Measurements from ENCODE around the gene BDKRB2. TPM values are rescaled to one million over a fixed set of nuclear protein-coding genes. Genes with fewer than 3 reads are reported as not detected.

The BDKRB2 gene
- total and polyA plus RNA-seq, 2 of the 4 experiments (the other 2 are of a cell fraction) = 60.9 to 73.1 TPM

DNA sequence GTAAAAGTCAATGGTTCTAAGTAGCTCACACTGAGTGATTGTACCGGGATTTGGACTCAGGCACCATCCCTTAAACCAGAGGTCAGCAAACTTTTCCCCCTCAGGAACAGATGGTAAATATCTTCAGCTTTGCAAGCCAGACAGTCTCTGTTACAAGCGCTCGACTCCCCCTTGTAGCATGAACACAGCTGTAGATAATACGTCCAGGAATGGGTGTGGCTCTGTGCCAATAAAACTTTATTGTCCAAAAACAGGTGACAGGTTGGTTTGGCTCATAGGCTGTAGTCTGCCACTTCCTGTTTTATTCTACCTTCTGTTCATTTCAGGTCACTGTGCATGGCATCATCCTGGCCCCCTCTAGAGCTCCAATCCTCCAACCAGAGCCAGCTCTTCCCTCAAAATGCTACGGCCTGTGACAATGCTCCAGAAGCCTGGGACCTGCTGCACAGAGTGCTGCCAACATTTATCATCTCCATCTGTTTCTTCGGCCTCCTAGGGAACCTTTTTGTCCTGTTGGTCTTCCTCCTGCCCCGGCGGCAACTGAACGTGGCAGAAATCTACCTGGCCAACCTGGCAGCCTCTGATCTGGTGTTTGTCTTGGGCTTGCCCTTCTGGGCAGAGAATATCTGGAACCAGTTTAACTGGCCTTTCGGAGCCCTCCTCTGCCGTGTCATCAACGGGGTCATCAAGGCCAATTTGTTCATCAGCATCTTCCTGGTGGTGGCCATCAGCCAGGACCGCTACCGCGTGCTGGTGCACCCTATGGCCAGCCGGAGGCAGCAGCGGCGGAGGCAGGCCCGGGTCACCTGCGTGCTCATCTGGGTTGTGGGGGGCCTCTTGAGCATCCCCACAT lies 58.9 kb downstream of the BDKRB2 start:
- Histone ChIP-seq H3K27me3 (ENCODE audit: control insufficient read depth, insufficient read depth, low read length) (no peaks in the 10 kb centered on the region), H3K36me3 (ENCODE audit: control insufficient read depth, insufficient read depth, low read length) (peaks cover 63% of the 10 kb centered on the region), H3K9me1 (ENCODE audit: insufficient read depth, low read length) (peaks cover 30% of the 10 kb centered on the region), H3K18ac (ENCODE audit: low read depth, low read length) (peak overlapping the region; percentile 36; the same call in 1 of the 2 replicates), H2AK9ac (replicated peaks; ENCODE audit: low read depth, low read length, poor library complexity) (no peak overlapping the region), H3K4me2 (ENCODE audit: low read depth, low read length) (no peak overlapping the region), H3K79me1 (ENCODE audit: low read depth in 1 of 2, low read length in 2 of 2) (peaks cover 32 to 89% of the 10 kb centered on the region in 2 experiments), H3K4me1 (ENCODE audit: control insufficient read depth, insufficient read depth, low read length) (peaks cover 47% of the 10 kb centered on the region), H3K9me3 (ENCODE audit: control insufficient read depth, insufficient read depth, low read length) (peaks cover 5% of the 10 kb centered on the region), H2AFZ (replicated peaks; ENCODE audit: low read length, poor library complexity) (peak overlapping the region; percentile 12), H3K4ac (ENCODE audit: low read depth, low read length) (peak overlapping the region; percentile 19; the same call in 1 of the 2 replicates), H3K23ac (ENCODE audit: low read depth, low read length) (0 out of 2 replicates have a peak overlapping the region, but pooled peaks have one; percentile 35), H4K8ac (ENCODE audit: low read depth in 2 of 2, low read length in 2 of 2) (peak overlapping the region in 1 of 2 experiments; percentile 22; a peak in 1 of 4 replicates), H3K4me3 (ENCODE audit: insufficient read depth, low read depth, low read length) (no peak overlapping the region), H2BK15ac (ENCODE audit: low read depth, low read length) (no peak overlapping the region; the same call in 2 of the 3 replicates), H3K56ac (ENCODE audit: extremely low read depth, insufficient read depth, low read length) (no peak overlapping the region), H2BK5ac (ENCODE audit: low read depth, low read length, poor library complexity, severe bottlenecking) (peak overlapping the region; percentile 8), H2BK120ac (ENCODE audit: low read depth, low read length) (peak overlapping the region; percentile 25; the same call in 1 of the 2 replicates), H4K20me1 (ENCODE audit: insufficient read depth, low read length) (peaks cover 34% of the 10 kb centered on the region), H3K27ac (ENCODE audit: insufficient read depth, low read length) (peak overlapping the region; percentile 75; the same call in 1 of the 2 replicates), H2BK20ac (ENCODE audit: low read depth, low read length) (peak overlapping the region; percentile 11; the same call in 1 of the 2 replicates), H2AK5ac (ENCODE audit: low read depth, low read length) (peak overlapping the region; percentile 60), H4K5ac (ENCODE audit: low read depth, low read length) (peak overlapping the region; percentile 46), H4K91ac (ENCODE audit: insufficient read depth, low read depth, low read length) (peak overlapping the region; percentile 43), H3K14ac (replicated peaks; ENCODE audit: low read depth, low read length) (no peak overlapping the region), H3K9ac (ENCODE audit: low read depth, low read length) (no peak overlapping the region)
- ChIA-PET CTCF (interaction anchor here (1.0 kb wide), 2 partner anchors 12 to 373 kb away, joined by 3 read pairs; no protein-coding TSS in a partner anchor), POLR2A (ENCODE audit: unreplicated experiment) (no interaction called here)
- no peak for TF ChIP-seq RFX5 (IDR thresholded peaks at IDR 0.05; ENCODE audit: low read depth, low read length)
- no peak for TF ChIP-seq CEBPB (IDR thresholded peaks at IDR 0.05; ENCODE audit: low read depth, low read length)
- TF ChIP-seq SMC3 (IDR thresholded peaks at IDR 0.05; ENCODE audit: low read depth, low read length) = no peak
- TF ChIP-seq, protein P1, sequence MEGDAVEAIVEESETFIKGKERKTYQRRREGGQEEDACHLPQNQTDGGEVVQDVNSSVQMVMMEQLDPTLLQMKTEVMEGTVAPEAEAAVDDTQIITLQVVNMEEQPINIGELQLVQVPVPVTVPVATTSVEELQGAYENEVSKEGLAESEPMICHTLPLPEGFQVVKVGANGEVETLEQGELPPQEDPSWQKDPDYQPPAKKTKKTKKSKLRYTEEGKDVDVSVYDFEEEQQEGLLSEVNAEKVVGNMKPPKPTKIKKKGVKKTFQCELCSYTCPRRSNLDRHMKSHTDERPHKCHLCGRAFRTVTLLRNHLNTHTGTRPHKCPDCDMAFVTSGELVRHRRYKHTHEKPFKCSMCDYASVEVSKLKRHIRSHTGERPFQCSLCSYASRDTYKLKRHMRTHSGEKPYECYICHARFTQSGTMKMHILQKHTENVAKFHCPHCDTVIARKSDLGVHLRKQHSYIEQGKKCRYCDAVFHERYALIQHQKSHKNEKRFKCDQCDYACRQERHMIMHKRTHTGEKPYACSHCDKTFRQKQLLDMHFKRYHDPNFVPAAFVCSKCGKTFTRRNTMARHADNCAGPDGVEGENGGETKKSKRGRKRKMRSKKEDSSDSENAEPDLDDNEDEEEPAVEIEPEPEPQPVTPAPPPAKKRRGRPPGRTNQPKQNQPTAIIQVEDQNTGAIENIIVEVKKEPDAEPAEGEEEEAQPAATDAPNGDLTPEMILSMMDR (conservative IDR thresholded peaks at IDR 0.05; ENCODE audit: low read depth, low read length) = no peak
- TF ChIP-seq MXI1 (IDR thresholded peaks at IDR 0.05; ENCODE audit: borderline replicate concordance, low read depth, low read length) = no peak
- TF ChIP-seq, protein P2, sequence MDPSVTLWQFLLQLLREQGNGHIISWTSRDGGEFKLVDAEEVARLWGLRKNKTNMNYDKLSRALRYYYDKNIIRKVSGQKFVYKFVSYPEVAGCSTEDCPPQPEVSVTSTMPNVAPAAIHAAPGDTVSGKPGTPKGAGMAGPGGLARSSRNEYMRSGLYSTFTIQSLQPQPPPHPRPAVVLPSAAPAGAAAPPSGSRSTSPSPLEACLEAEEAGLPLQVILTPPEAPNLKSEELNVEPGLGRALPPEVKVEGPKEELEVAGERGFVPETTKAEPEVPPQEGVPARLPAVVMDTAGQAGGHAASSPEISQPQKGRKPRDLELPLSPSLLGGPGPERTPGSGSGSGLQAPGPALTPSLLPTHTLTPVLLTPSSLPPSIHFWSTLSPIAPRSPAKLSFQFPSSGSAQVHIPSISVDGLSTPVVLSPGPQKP (IDR thresholded peaks at IDR 0.05; ENCODE audit: borderline replicate concordance, low read depth, low read length) = no peak
- TF ChIP-seq, protein P3, sequence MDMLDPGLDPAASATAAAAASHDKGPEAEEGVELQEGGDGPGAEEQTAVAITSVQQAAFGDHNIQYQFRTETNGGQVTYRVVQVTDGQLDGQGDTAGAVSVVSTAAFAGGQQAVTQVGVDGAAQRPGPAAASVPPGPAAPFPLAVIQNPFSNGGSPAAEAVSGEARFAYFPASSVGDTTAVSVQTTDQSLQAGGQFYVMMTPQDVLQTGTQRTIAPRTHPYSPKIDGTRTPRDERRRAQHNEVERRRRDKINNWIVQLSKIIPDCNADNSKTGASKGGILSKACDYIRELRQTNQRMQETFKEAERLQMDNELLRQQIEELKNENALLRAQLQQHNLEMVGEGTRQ (IDR thresholded peaks at IDR 0.05; ENCODE audit: low read depth, low read length) = no peak
- ATAC-seq (ENCODE audit: low read depth) = no peak
- intact Hi-C loops (cut with micrococcal nuclease) (loop anchor here (10.0 kb wide), 1 partner anchor 729 kb away; the partner anchor contains the start of gene GLRX5), in situ Hi-C loops (cut with MboI; ENCODE audit: low sequenced_read_pairs) (loop anchor here (25.0 kb wide), 1 partner anchor 726 kb away; the partner anchor contains the start of gene GLRX5), dilution Hi-C loops (cut with HindIII; ENCODE audit: low sequenced_read_pairs, unreplicated experiment) (no loop called here)
- DNase-seq = peak; percentile 31
- WGBS, 2 experiments (ENCODE audit: extremely low coverage in 2 of 2, insufficient read length in 1 of 2) = 99% methylated on average over 8 of the region's 20 CpGs; no CpG with 5 or more reads in 1 of the 2 experiments
- no TSS peak for BruUV-seq (replicated peaks)

All from IMR-90 (cell line).